HEK293 (cell line): ENCODE results near the gene PKDCC.
A peak's percentile ranks its signal among the peaks of the same experiment; 100 is the strongest.

Source experiments
- GLI4 ChIP-seq: fragments of 450-650 bp; formaldehyde crosslinking; IDR thresholded peaks from 2 replicates; pipeline ENCODE4 v1.5.1; 2016; ENCODE audit warnings: missing biosample characterization, missing genetic modification characterization
- GLIS2 ChIP-seq: fragments of 450-650 bp; formaldehyde crosslinking; IDR thresholded peaks from 2 replicates; pipeline ENCODE4 v1.5.1; 2016; ENCODE audit warnings: missing biosample characterization, missing genetic modification characterization
- SETDB1 ChIP-seq: IDR thresholded peaks from one replicate; pipeline ENCODE4 v1.6.1; 2017; ENCODE audit warnings: mild to moderate bottlenecking, low read length, moderate library complexity, mixed read lengths; ENCODE audit not compliant: insufficient read length
- ZNF114 ChIP-seq: fragments of 450-650 bp; formaldehyde crosslinking; IDR thresholded peaks from 2 replicates; pipeline ENCODE4 v1.5.0; 2017; ENCODE audit warnings: missing biosample characterization, missing genetic modification characterization
- TF ChIP-seq, protein P1 (sequence below): fragments of 450-650 bp; formaldehyde crosslinking; IDR thresholded peaks from 2 replicates; pipeline ENCODE4 v1.5.1; 2016; ENCODE audit warnings: missing biosample characterization, missing genetic modification characterization
- TF ChIP-seq, protein P2 (sequence below): fragments of 450-650 bp; formaldehyde crosslinking; IDR thresholded peaks from 2 replicates; pipeline ENCODE4 v1.5.1; 2016; ENCODE audit warnings: missing biosample characterization, missing genetic modification characterization, low read depth

DNA sequence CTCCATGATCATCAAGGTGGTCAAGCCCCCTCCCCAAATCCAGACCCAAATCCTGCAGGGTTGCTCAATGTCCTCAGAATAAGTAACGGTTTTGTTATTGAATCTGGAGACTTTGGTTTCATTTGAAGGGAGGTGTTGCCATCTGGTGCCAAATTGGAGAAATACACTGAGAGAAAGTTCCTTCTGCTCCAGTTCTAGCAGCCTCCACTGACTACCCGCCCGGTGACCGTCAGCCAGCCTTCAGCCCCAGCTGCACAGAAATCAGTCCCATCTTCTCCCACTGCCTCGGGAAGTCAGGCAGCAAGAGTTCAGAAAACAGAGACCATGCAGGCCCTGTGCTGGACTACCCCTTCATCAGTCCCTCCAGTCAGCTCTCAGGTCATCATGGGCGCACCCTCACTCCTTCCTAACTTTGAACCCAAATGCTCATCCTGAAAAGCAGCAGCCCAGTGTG, 38.7 kb downstream of the PKDCC start:
- TF ChIP-seq SETDB1 (no peak), GLIS2 (tag by site-specific recombination) (no peak), ZNF114 (tag by site-specific recombination) (no peak), GLI4 (tag by site-specific recombination) (no peak)
- TF ChIP-seq, protein P1, sequence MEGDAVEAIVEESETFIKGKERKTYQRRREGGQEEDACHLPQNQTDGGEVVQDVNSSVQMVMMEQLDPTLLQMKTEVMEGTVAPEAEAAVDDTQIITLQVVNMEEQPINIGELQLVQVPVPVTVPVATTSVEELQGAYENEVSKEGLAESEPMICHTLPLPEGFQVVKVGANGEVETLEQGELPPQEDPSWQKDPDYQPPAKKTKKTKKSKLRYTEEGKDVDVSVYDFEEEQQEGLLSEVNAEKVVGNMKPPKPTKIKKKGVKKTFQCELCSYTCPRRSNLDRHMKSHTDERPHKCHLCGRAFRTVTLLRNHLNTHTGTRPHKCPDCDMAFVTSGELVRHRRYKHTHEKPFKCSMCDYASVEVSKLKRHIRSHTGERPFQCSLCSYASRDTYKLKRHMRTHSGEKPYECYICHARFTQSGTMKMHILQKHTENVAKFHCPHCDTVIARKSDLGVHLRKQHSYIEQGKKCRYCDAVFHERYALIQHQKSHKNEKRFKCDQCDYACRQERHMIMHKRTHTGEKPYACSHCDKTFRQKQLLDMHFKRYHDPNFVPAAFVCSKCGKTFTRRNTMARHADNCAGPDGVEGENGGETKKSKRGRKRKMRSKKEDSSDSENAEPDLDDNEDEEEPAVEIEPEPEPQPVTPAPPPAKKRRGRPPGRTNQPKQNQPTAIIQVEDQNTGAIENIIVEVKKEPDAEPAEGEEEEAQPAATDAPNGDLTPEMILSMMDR (tag by site-specific recombination), result peak; percentile 59; the same call in 1 of the 2 replicates
- TF ChIP-seq, protein P2, sequence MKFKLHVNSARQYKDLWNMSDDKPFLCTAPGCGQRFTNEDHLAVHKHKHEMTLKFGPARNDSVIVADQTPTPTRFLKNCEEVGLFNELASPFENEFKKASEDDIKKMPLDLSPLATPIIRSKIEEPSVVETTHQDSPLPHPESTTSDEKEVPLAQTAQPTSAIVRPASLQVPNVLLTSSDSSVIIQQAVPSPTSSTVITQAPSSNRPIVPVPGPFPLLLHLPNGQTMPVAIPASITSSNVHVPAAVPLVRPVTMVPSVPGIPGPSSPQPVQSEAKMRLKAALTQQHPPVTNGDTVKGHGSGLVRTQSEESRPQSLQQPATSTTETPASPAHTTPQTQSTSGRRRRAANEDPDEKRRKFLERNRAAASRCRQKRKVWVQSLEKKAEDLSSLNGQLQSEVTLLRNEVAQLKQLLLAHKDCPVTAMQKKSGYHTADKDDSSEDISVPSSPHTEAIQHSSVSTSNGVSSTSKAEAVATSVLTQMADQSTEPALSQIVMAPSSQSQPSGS, result no peak
